Measurements from ENCODE around the gene DCUN1D2. TPM values are rescaled to one million over a fixed set of nuclear protein-coding genes. Genes with fewer than 3 reads are reported as not detected.

Gene DCUN1D2
- total RNA-seq, 1 experiment from 2014 or later, result 11.6 TPM

GRCh38 chr13:113528813-113529180 lies 38.3 kb upstream of the DCUN1D2 start:
- no peaks in the 10 kb centered on the region for H3K9me2 ChIP-seq (replicated peaks; ENCODE audit: low read length)
- no peaks in the 10 kb centered on the region for H3K27me3 ChIP-seq (ENCODE audit: low read length)
- no peak for DNase-seq
- H3K27ac ChIP-seq (ENCODE audit: low read length), result no peak overlapping the region
- no peak for ATAC-seq
- H3K4me2 ChIP-seq (ENCODE audit: low read length), result no peak overlapping the region
- ChIA-PET POLR2A (ENCODE audit: unreplicated experiment) (no interaction called here), CTCF (no interaction called here)
- no peaks in the 10 kb centered on the region for H3F3A ChIP-seq (ENCODE audit: low read length, unreplicated experiment)
- no peak overlapping the region for H2AFZ ChIP-seq (ENCODE audit: low read length)
- no peaks in the 10 kb centered on the region for H3K79me2 ChIP-seq (ENCODE audit: low read length)
- intact Hi-C loops (cut with micrococcal nuclease), result no loop called here
- H3K4me3 ChIP-seq (ENCODE audit: low read length), result no peak overlapping the region
- TF ChIP-seq EZH2 (IDR thresholded peaks at IDR 0.05; ENCODE audit: low read length, unreplicated experiment), result no peak
- no peak for TF ChIP-seq CTCF (conservative IDR thresholded peaks at IDR 0.05; ENCODE audit: low read depth, low read length)
- TF ChIP-seq EZH2phosphoT487 (IDR thresholded peaks at IDR 0.05; ENCODE audit: borderline replicate concordance, low read length), result no peak
- no peaks in the 10 kb centered on the region for H3K9me3 ChIP-seq (ENCODE audit: low read length)
- no peak overlapping the region for H3K9ac ChIP-seq (ENCODE audit: low read length)
- peaks cover 4% of the 10 kb centered on the region for H3K4me1 ChIP-seq (ENCODE audit: insufficient read depth, low read length)
- no TSS peak for BruUV-seq (replicated peaks)
- H4K20me1 ChIP-seq (ENCODE audit: low read length), result no peaks in the 10 kb centered on the region
- peaks cover 4% of the 10 kb centered on the region; the same call in 1 of the 2 replicates for H3K36me3 ChIP-seq (ENCODE audit: low read depth, low read length)

GRCh38 chr13:113528101-113528812 lies 37.7 kb upstream of the DCUN1D2 start:
- TF ChIP-seq CTCF (conservative IDR thresholded peaks at IDR 0.05; ENCODE audit: low read depth, low read length) (no peak), EZH2phosphoT487 (IDR thresholded peaks at IDR 0.05; ENCODE audit: borderline replicate concordance, low read length) (no peak), EZH2 (IDR thresholded peaks at IDR 0.05; ENCODE audit: low read length, unreplicated experiment) (no peak)
- Histone ChIP-seq H4K20me1 (ENCODE audit: low read length) (no peaks in the 10 kb centered on the region), H3K27ac (ENCODE audit: low read length) (no peak overlapping the region), H3K9ac (ENCODE audit: low read length) (no peak overlapping the region), H3K4me2 (ENCODE audit: low read length) (no peak overlapping the region), H3K79me2 (ENCODE audit: low read length) (no peaks in the 10 kb centered on the region), H3K36me3 (ENCODE audit: low read depth, low read length) (peaks cover 4% of the 10 kb centered on the region; the same call in 1 of the 2 replicates), H3K4me3 (ENCODE audit: low read length) (no peak overlapping the region), H3K9me2 (replicated peaks; ENCODE audit: low read length) (no peaks in the 10 kb centered on the region), H3K4me1 (ENCODE audit: insufficient read depth, low read length) (no peaks in the 10 kb centered on the region), H2AFZ (ENCODE audit: low read length) (no peak overlapping the region), H3K9me3 (ENCODE audit: low read length) (no peaks in the 10 kb centered on the region), H3K27me3 (ENCODE audit: low read length) (no peaks in the 10 kb centered on the region), H3F3A (ENCODE audit: low read length, unreplicated experiment) (no peaks in the 10 kb centered on the region)
- intact Hi-C loops (cut with micrococcal nuclease), result no loop called here
- no peak for ATAC-seq
- no peak for DNase-seq
- CTCF ChIA-PET, result no interaction called here
- POLR2A ChIA-PET (ENCODE audit: unreplicated experiment), result no interaction called here
- BruUV-seq (replicated peaks), result no TSS peak

- H4K20me1 ChIP-seq (ENCODE audit: low read length), result no peaks in the 10 kb centered on the region
- H3K27ac ChIP-seq (ENCODE audit: low read length), result no peak overlapping the region
- CTCF ChIA-PET, result no interaction called here
- no peak overlapping the region for H3K9ac ChIP-seq (ENCODE audit: low read length)
- no peaks in the 10 kb centered on the region for H3K27me3 ChIP-seq (ENCODE audit: low read length)
- H3K4me3 ChIP-seq (ENCODE audit: low read length), result no peak overlapping the region
- TF ChIP-seq CTCF (conservative IDR thresholded peaks at IDR 0.05; ENCODE audit: low read depth, low read length) (no peak), EZH2phosphoT487 (IDR thresholded peaks at IDR 0.05; ENCODE audit: borderline replicate concordance, low read length) (no peak), EZH2 (IDR thresholded peaks at IDR 0.05; ENCODE audit: low read length, unreplicated experiment) (no peak)
- H2AFZ ChIP-seq (ENCODE audit: low read length), result no peak overlapping the region
- peaks cover 4% of the 10 kb centered on the region; the same call in 1 of the 2 replicates for H3K36me3 ChIP-seq (ENCODE audit: low read depth, low read length)
- H3F3A ChIP-seq (ENCODE audit: low read length, unreplicated experiment), result no peaks in the 10 kb centered on the region
- H3K4me2 ChIP-seq (ENCODE audit: low read length), result no peak overlapping the region
- intact Hi-C loops (cut with micrococcal nuclease), result no loop called here
- POLR2A ChIA-PET (ENCODE audit: unreplicated experiment), result no interaction called here
- DNase-seq, result no peak
- H3K9me3 ChIP-seq (ENCODE audit: low read length), result no peaks in the 10 kb centered on the region
- ATAC-seq, result no peak
- BruUV-seq (replicated peaks), result no TSS peak
- H3K79me2 ChIP-seq (ENCODE audit: low read length), result no peaks in the 10 kb centered on the region
- H3K9me2 ChIP-seq (replicated peaks; ENCODE audit: low read length), result no peaks in the 10 kb centered on the region
- no peaks in the 10 kb centered on the region for H3K4me1 ChIP-seq (ENCODE audit: insufficient read depth, low read length)
Observed at GRCh38 chr13:113527272-113527958, 36.9 kb upstream of the DCUN1D2 start.

Data from PC-3 (cell line).